ENCODE measurements around the gene BRD7. TPM values are rescaled to one million over a fixed set of nuclear protein-coding genes. Genes with fewer than 3 reads are reported as not detected.

Gene BRD7
- total and polyA plus RNA-seq, 2 of the 13 experiments (the other 11 are each of a cell fraction or from before 2014, with no cell fraction given) = 82.3 to 149 TPM

GRCh38 chr16:50303605-50304466, 65.0 kb downstream of the BRD7 start (continued):
- TF ChIP-seq ZNF800 (CRISPR knock-in tag; IDR thresholded peaks at IDR 0.05) (no peak), AHDC1 (CRISPR knock-in tag; IDR thresholded peaks at IDR 0.05; ENCODE audit: borderline replicate concordance) (no peak), ZNF230 (CRISPR knock-in tag; IDR thresholded peaks at IDR 0.05) (no peak), NCOA1 (CRISPR knock-in tag; IDR thresholded peaks at IDR 0.05) (no peak), GATAD2A (CRISPR knock-in tag; IDR thresholded peaks at IDR 0.05) (peak; percentile 83), SP1 (IDR thresholded peaks at IDR 0.05) (no peak), SP1 (CRISPR knock-in tag; IDR thresholded peaks at IDR 0.05) (no peak), ZNF704 (CRISPR knock-in tag; IDR thresholded peaks at IDR 0.05; ENCODE audit: borderline replicate concordance) (no peak), ZNF710 (CRISPR knock-in tag; IDR thresholded peaks at IDR 0.05; ENCODE audit: borderline replicate concordance) (no peak), SKI (IDR thresholded peaks at IDR 0.05; ENCODE audit: partially characterized antibody) (no peak), ZNF574 (CRISPR knock-in tag; IDR thresholded peaks at IDR 0.05) (0 out of 2 replicates have a peak, but pooled peaks have one; percentile 24), REPIN1 (CRISPR knock-in tag; IDR thresholded peaks at IDR 0.05; ENCODE audit: borderline replicate concordance, low read depth) (no peak), CHD4 (IDR thresholded peaks at IDR 0.05; ENCODE audit: borderline replicate concordance, low read length) (no peak)

Measured in HepG2 (cell line).